HL-60 (cell line): ENCODE measurements around the gene SOX8.

Experiments
- SPI1 ChIP-seq: IDR thresholded peaks from 2 replicates; pipeline ENCODE4 v1.6.1; 2012; ENCODE audit warnings: low read depth, mild to moderate bottlenecking, borderline replicate concordance
- TF ChIP-seq, protein P1 (sequence below): IDR thresholded peaks from one replicate; pipeline ENCODE4 v1.5.1; 2011; ENCODE audit warnings: low read length, control low read depth, inconsistent platforms; ENCODE audit not compliant: insufficient read depth

DNA sequence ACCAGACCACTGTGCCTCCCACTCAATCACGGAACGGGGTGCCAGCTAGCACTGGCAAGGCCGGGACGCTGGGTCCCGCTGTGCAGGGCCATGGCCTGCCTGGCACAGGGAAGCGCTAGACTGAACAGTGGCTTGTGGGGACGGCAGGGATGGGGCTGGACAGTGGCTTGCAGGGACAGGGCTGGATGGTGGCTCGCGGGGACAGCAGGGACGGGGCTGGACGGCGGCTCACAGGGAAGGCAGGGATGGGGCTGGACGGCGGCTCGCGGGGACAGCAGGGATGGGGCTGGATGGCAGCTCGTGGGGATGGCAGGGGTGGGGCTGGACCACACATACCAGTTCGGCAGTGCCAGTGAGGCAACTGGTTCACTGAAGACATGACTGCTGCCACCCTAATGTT lies 43.4 kb upstream of the SOX8 start:
- TF ChIP-seq, protein P1, sequence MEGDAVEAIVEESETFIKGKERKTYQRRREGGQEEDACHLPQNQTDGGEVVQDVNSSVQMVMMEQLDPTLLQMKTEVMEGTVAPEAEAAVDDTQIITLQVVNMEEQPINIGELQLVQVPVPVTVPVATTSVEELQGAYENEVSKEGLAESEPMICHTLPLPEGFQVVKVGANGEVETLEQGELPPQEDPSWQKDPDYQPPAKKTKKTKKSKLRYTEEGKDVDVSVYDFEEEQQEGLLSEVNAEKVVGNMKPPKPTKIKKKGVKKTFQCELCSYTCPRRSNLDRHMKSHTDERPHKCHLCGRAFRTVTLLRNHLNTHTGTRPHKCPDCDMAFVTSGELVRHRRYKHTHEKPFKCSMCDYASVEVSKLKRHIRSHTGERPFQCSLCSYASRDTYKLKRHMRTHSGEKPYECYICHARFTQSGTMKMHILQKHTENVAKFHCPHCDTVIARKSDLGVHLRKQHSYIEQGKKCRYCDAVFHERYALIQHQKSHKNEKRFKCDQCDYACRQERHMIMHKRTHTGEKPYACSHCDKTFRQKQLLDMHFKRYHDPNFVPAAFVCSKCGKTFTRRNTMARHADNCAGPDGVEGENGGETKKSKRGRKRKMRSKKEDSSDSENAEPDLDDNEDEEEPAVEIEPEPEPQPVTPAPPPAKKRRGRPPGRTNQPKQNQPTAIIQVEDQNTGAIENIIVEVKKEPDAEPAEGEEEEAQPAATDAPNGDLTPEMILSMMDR: no peak
- no peak for TF ChIP-seq SPI1
